RWPE1 (cell line): ENCODE data around the gene PDE4B.

ENCODE experiments used
- CTCF ChIA-PET: fragments of 350-600 bp; sonication (Branson Sonifier 250); formaldehyde crosslinking; extraction: SDS; loops from one replicate; lab custom pipeline; 2021; lab: Yijun Ruan, JAX
- POLR2A ChIA-PET: fragments of 400-600 bp; formaldehyde crosslinking; extraction: SDS; loops from one replicate; lab custom pipeline; 2020; ENCODE audit warnings: antibody characterized with exemption; ENCODE audit not compliant: low non-redundant PET; lab: Yijun Ruan, JAX
- DNase-seq: peaks from one replicate; pipeline ENCODE4 v3.0.0; 2012; ENCODE audit warnings: low spot score
- H3K27ac ChIP-seq: fragments of 450-650 bp; 2 replicates; pipeline ENCODE4 v1.5.1; 2017
- CTCF ChIP-seq: fragments of 450-650 bp; conservative IDR thresholded peaks from 2 replicates; pipeline ENCODE4 v1.5.1; 2017; ENCODE audit warnings: low read depth, mild to moderate bottlenecking

PDE4B gene

DNA sequence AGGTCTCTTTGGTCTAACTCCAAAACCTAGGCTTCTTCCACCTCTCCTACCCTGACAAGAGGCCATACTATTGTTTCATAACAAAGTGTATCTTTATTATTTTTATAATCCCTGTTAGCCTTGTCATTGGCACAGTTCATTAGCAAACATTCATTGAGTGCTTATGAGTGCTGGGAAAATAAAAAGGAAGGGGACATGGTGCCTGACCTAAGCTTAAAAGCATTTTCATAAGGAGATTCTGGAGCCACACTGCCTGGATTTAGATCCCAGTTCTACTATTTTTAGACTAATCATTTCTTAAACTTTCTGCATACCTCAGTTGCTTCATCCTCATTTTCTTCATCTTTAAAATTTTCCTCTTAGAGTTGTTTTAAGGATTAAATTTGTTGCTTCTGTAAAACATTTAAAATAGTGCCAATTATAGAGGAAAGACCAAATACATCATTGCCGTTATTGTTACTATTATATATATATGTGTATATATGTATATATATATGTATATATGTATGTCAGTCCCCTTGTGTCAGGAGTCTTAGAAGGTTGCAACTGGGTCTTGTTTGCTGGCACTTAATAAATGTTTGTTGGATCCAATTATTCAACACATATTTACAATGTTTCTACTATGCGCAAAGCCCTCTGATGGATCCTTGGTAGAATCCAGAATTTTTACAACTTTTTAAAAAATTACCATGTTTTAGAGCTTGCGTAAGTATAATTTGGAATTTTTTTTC lies 490.4 kb downstream of the PDE4B start:
- CTCF ChIA-PET = no interaction called here

GRCh38 chr1:66283622-66284041 lies 490.9 kb downstream of the PDE4B start:
- H3K27ac ChIP-seq = no peak overlapping the region
- no peak for TF ChIP-seq CTCF
- ChIA-PET CTCF (no interaction called here), POLR2A (no interaction called here)
- peak; percentile 17 for DNase-seq

More for the DNA sequence above, 490.4 kb downstream of the PDE4B start:
- TF ChIP-seq CTCF = no peak
- no peak for DNase-seq
- POLR2A ChIA-PET = no interaction called here
- no peak overlapping the region for H3K27ac ChIP-seq

- ChIA-PET CTCF (no interaction called here), POLR2A (no interaction called here)
Observed at GRCh38 chr1:66284746-66285145, 492.1 kb downstream of the PDE4B start.

GRCh38 chr1:66285618-66286270 lies 493.0 kb downstream of the PDE4B start:
- TF ChIP-seq CTCF = no peak
- no peak overlapping the region for H3K27ac ChIP-seq
- ChIA-PET CTCF (no interaction called here), POLR2A (no interaction called here)
- DNase-seq = no peak

More at GRCh38 chr1:66284746-66285145, 492.1 kb downstream of the PDE4B start:
- TF ChIP-seq CTCF = no peak
- DNase-seq = no peak
- H3K27ac ChIP-seq = no peak overlapping the region

GRCh38 chr1:66286307-66286706 lies 493.6 kb downstream of the PDE4B start:
- ChIA-PET CTCF (interaction anchor here (0.6 kb wide), 1 partner anchor 20 kb away, joined by 5 read pairs; no protein-coding TSS in a partner anchor), POLR2A (no interaction called here)
- no peak for DNase-seq
- no peak overlapping the region for H3K27ac ChIP-seq
- TF ChIP-seq CTCF = no peak

DNA sequence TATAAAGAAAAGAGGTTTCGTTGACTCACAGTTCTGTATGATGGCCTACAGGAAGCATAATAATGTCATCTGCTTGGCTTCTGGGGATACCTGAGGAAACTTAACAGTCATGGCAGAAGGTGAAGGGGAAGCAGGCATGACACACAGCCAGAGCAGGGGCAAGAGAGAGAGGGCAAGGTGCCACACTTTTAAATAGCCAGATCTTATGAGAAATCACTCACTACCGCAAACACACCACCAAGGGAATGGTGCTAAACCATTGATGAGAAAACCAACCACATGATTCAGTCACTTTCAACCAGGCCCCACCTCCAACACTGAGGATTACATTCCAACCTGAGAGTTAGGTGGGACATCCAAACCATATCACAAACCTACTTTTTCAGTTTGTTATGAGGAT lies 495.4 kb downstream of the PDE4B start:
- ChIA-PET POLR2A (no interaction called here), CTCF (no interaction called here)
- no peak for TF ChIP-seq CTCF
- no peak for DNase-seq
- H3K27ac ChIP-seq = no peak overlapping the region
